Mucosa of stomach (tissue), 1 donor: Measurements from ENCODE around the gene CFAP69.
A peak's percentile ranks its signal among the peaks of the same experiment; 100 is the strongest.

Experiments
- H3K27me3 ChIP-seq: one replicate; pipeline ENCODE4 v1.7.0; 2013; ENCODE audit warnings: mild to moderate bottlenecking, low read length; ENCODE audit not compliant: control insufficient read depth, insufficient read depth
- H3K36me3 ChIP-seq: one replicate; pipeline ENCODE4 v1.7.0; 2013; ENCODE audit warnings: low read length; ENCODE audit not compliant: control insufficient read depth, insufficient read depth
- H3K4me1 ChIP-seq: one replicate; pipeline ENCODE4 v1.7.0; 2013; ENCODE audit warnings: mild to moderate bottlenecking, low read length; ENCODE audit not compliant: control insufficient read depth, insufficient read depth
- H3K4me3 ChIP-seq: one replicate; pipeline ENCODE4 v1.7.0; 2013; ENCODE audit warnings: low read length
- H3K9ac ChIP-seq: one replicate; pipeline ENCODE4 v1.7.0; 2013; ENCODE audit warnings: mild to moderate bottlenecking, low read length, moderate library complexity
- H3K9me3 ChIP-seq: one replicate; pipeline ENCODE4 v1.7.0; 2013; ENCODE audit warnings: mild to moderate bottlenecking, low read length, moderate library complexity; ENCODE audit not compliant: control insufficient read depth
- donor health status: Pancreatic carcinoma.

The CFAP69 gene

GRCh38 chr7:90222390-90222789 lies 22.6 kb upstream of the CFAP69 start:
- no peaks in the 10 kb centered on the region for H3K9me3 ChIP-seq
- H3K4me1 ChIP-seq = no peaks in the 10 kb centered on the region
- H3K9ac ChIP-seq = no peak overlapping the region
- H3K27me3 ChIP-seq = no peaks in the 10 kb centered on the region
- H3K4me3 ChIP-seq = no peak overlapping the region
- no peaks in the 10 kb centered on the region for H3K36me3 ChIP-seq

- H3K9me3 ChIP-seq = no peaks in the 10 kb centered on the region
- no peak overlapping the region for H3K4me3 ChIP-seq
- no peaks in the 10 kb centered on the region for H3K27me3 ChIP-seq
- H3K36me3 ChIP-seq = no peaks in the 10 kb centered on the region
- H3K9ac ChIP-seq = no peak overlapping the region
- H3K4me1 ChIP-seq = no peaks in the 10 kb centered on the region
These were observed 21.9 kb upstream of the CFAP69 start for GRCh38 chr7:90222811-90223725.

GRCh38 chr7:90224195-90224594 lies 20.8 kb upstream of the CFAP69 start:
- H3K27me3 ChIP-seq = no peaks in the 10 kb centered on the region
- H3K9me3 ChIP-seq = no peaks in the 10 kb centered on the region
- H3K9ac ChIP-seq = no peak overlapping the region
- no peak overlapping the region for H3K4me3 ChIP-seq
- no peaks in the 10 kb centered on the region for H3K36me3 ChIP-seq
- peaks cover 8% of the 10 kb centered on the region for H3K4me1 ChIP-seq

GRCh38 chr7:90225181-90225580 lies 19.8 kb upstream of the CFAP69 start:
- Histone ChIP-seq H3K9me3 (no peaks in the 10 kb centered on the region), H3K4me1 (peaks cover 13% of the 10 kb centered on the region), H3K27me3 (no peaks in the 10 kb centered on the region), H3K4me3 (no peak overlapping the region), H3K36me3 (no peaks in the 10 kb centered on the region), H3K9ac (no peak overlapping the region)

- no peaks in the 10 kb centered on the region for H3K9me3 ChIP-seq
- H3K36me3 ChIP-seq = no peaks in the 10 kb centered on the region
- H3K4me1 ChIP-seq = peaks cover 13% of the 10 kb centered on the region
- no peak overlapping the region for H3K4me3 ChIP-seq
- no peaks in the 10 kb centered on the region for H3K27me3 ChIP-seq
- H3K9ac ChIP-seq = no peak overlapping the region
These were observed 19.4 kb upstream of the CFAP69 start for GRCh38 chr7:90225601-90226000.

- no peaks in the 10 kb centered on the region for H3K27me3 ChIP-seq
- no peaks in the 10 kb centered on the region for H3K9me3 ChIP-seq
- H3K4me3 ChIP-seq = no peak overlapping the region
- no peak overlapping the region for H3K9ac ChIP-seq
- no peaks in the 10 kb centered on the region for H3K36me3 ChIP-seq
- H3K4me1 ChIP-seq = peaks cover 13% of the 10 kb centered on the region
These were observed 17.7 kb upstream of the CFAP69 start for GRCh38 chr7:90227259-90227658.

GRCh38 chr7:90229682-90230081 lies 15.3 kb upstream of the CFAP69 start:
- no peaks in the 10 kb centered on the region for H3K36me3 ChIP-seq
- H3K4me3 ChIP-seq = peak overlapping the region; percentile 45
- peak overlapping the region; percentile 64 for H3K9ac ChIP-seq
- no peaks in the 10 kb centered on the region for H3K27me3 ChIP-seq
- H3K4me1 ChIP-seq = peaks cover 17% of the 10 kb centered on the region
- no peaks in the 10 kb centered on the region for H3K9me3 ChIP-seq

GRCh38 chr7:90230834-90231233 lies 14.1 kb upstream of the CFAP69 start:
- Histone ChIP-seq H3K9me3 (no peaks in the 10 kb centered on the region), H3K4me1 (peaks cover 17% of the 10 kb centered on the region), H3K36me3 (no peaks in the 10 kb centered on the region), H3K4me3 (no peak overlapping the region), H3K27me3 (no peaks in the 10 kb centered on the region), H3K9ac (peak overlapping the region; percentile 64)

GRCh38 chr7:90231304-90231703 lies 13.7 kb upstream of the CFAP69 start:
- Histone ChIP-seq H3K9me3 (no peaks in the 10 kb centered on the region), H3K36me3 (no peaks in the 10 kb centered on the region), H3K4me1 (peaks cover 17% of the 10 kb centered on the region), H3K27me3 (no peaks in the 10 kb centered on the region), H3K4me3 (peak overlapping the region; percentile 32), H3K9ac (peak overlapping the region; percentile 38)

- no peak overlapping the region for H3K9ac ChIP-seq
- H3K36me3 ChIP-seq = no peaks in the 10 kb centered on the region
- no peaks in the 10 kb centered on the region for H3K27me3 ChIP-seq
- no peaks in the 10 kb centered on the region for H3K9me3 ChIP-seq
- no peak overlapping the region for H3K4me3 ChIP-seq
- peaks cover 17% of the 10 kb centered on the region for H3K4me1 ChIP-seq
These were observed 12.5 kb upstream of the CFAP69 start for GRCh38 chr7:90232430-90232829.

- no peak overlapping the region for H3K9ac ChIP-seq
- H3K36me3 ChIP-seq = no peaks in the 10 kb centered on the region
- H3K4me3 ChIP-seq = no peak overlapping the region
- H3K4me1 ChIP-seq = peaks cover 19% of the 10 kb centered on the region
- H3K27me3 ChIP-seq = no peaks in the 10 kb centered on the region
- no peaks in the 10 kb centered on the region for H3K9me3 ChIP-seq
These were observed 11.4 kb upstream of the CFAP69 start for GRCh38 chr7:90233569-90233968.

- Histone ChIP-seq H3K36me3 (no peaks in the 10 kb centered on the region), H3K9ac (no peak overlapping the region), H3K4me1 (peaks cover 9% of the 10 kb centered on the region), H3K4me3 (no peak overlapping the region), H3K27me3 (no peaks in the 10 kb centered on the region), H3K9me3 (no peaks in the 10 kb centered on the region)
These were observed 8.2 kb upstream of the CFAP69 start for GRCh38 chr7:90236721-90237289.
